Vagina (tissue), 2 donors: ENCODE results near the gene B4GALNT1. TPM values are rescaled to one million over a fixed set of nuclear protein-coding genes. Genes with fewer than 3 reads are reported as not detected.

ENCODE experiments used
- DNase-seq, 2 donors: peaks; one replicate each; pipeline ENCODE4 v3.0.0-alpha.2; 2017; ENCODE audit errors: extremely low spot score in 2 of 2
- H3K27ac ChIP-seq: fragments of 200-600 bp; sonication (generic); one replicate; pipeline ENCODE4 v1.5.1; 2019
- H3K27me3 ChIP-seq: fragments of 200-600 bp; sonication (generic); one replicate; pipeline ENCODE4 v1.5.1; 2019
- H3K36me3 ChIP-seq, 2 donors: fragments of 200-600 bp; sonication (generic); one replicate each; pipeline ENCODE4 v1.5.1; 2017 to 2019
- H3K4me1 ChIP-seq: fragments of 200-600 bp; sonication (generic); one replicate; pipeline ENCODE4 v1.5.1; 2019
- H3K4me3 ChIP-seq, 2 donors: fragments of 200-600 bp; sonication (generic); 1 replicate in 1 of 2; 2 replicates in 1 of 2; pipeline ENCODE4 v1.5.1; 2016 to 2019
- H3K9me3 ChIP-seq: fragments of 200-600 bp; sonication (generic); one replicate; pipeline ENCODE4 v1.5.1; 2019
- CTCF ChIP-seq, 3 experiments: fragments of 450-650 bp in 2 of 3; fragments of 200-600 bp in 1 of 3; sonication (generic) in 1 of 3; IDR thresholded peaks; one replicate each; pipeline ENCODE4 v1.5.1; 2017 to 2019; ENCODE audit warnings: antibody characterized with exemption in 3 of 3, mild to moderate bottlenecking in 2 of 3, moderate library complexity in 2 of 3
- POLR2A ChIP-seq, 2 donors: fragments of 450-650 bp; IDR thresholded peaks; one replicate each; pipeline ENCODE4 v1.6.1; 2017; ENCODE audit warnings: antibody characterized with exemption in 2 of 2, mild to moderate bottlenecking in 2 of 2, moderate library complexity in 2 of 2
- POLR2AphosphoS5 ChIP-seq, 2 donors: sonication (generic); formaldehyde crosslinking; IDR thresholded peaks; one replicate each; pipeline ENCODE4 v1.9.0; 2017; ENCODE audit warnings: antibody characterized with exemption in 2 of 2, mild to moderate bottlenecking in 2 of 2, low read depth in 1 of 2; ENCODE audit not compliant: insufficient read depth in 1 of 2
- intact Hi-C: fragments of 100-400 bp; cut with DNase I; formaldehyde crosslinking; loops from one replicate; pipeline ENCODE4 v1.15.1; 2023
- total RNA-seq: library from RNA; depleted of rRNA; stranded (reverse); fragments of >200 nt; gene quantifications from one replicate; pipeline ENCODE4 v1.2.3, GENCODE V29; 2016

The B4GALNT1 gene
- total RNA-seq, 1 donor from 2014 or later = 7.6 TPM

DNA sequence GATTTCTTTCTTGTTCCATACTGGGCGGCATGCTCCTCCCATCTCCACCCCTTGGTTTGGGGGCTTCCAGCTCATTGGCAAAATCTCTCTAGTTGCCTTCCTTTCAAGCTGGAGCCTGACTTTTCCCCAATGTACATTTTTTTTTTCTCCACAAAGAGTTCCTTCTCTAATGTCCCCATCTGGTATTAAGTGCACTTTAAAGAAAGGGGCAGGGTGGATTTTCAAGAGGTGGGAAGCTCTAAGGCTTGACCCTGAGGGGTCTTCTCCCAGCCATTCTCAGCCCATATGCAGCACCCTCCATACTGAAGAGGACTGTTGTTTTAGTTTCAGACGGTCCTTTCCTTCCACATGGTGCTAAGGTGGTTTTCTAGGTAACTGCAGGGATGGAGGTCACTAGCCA lies 47.8 kb downstream of the B4GALNT1 start:
- no peak overlapping the region for H3K4me3 ChIP-seq
- H3K4me1 ChIP-seq = peaks cover 1% of the 10 kb centered on the region
- H3K27ac ChIP-seq = no peak overlapping the region
- H3K9me3 ChIP-seq = no peaks in the 10 kb centered on the region
- DNase-seq = no peak
- intact Hi-C loops = no loop called here
- no peaks in the 10 kb centered on the region for H3K36me3 ChIP-seq
- no peaks in the 10 kb centered on the region for H3K27me3 ChIP-seq
- TF ChIP-seq POLR2A (IDR thresholded peaks at IDR 0.05) = no peak
- TF ChIP-seq POLR2AphosphoS5 (IDR thresholded peaks at IDR 0.05; ENCODE audit: insufficient read depth in 1 of 2, low read depth in 1 of 2) = no peak
- no peak for TF ChIP-seq CTCF (IDR thresholded peaks at IDR 0.05)

- no peak for TF ChIP-seq CTCF (IDR thresholded peaks at IDR 0.05)
- TF ChIP-seq POLR2AphosphoS5 (IDR thresholded peaks at IDR 0.05; ENCODE audit: insufficient read depth in 1 of 2, low read depth in 1 of 2) = no peak
- no peak for TF ChIP-seq POLR2A (IDR thresholded peaks at IDR 0.05)
- H3K4me1 ChIP-seq = no peaks in the 10 kb centered on the region
- no peak for DNase-seq
- H3K4me3 ChIP-seq = no peak overlapping the region
- no peaks in the 10 kb centered on the region for H3K36me3 ChIP-seq
- no peak overlapping the region for H3K27ac ChIP-seq
- no peaks in the 10 kb centered on the region for H3K27me3 ChIP-seq
- no peaks in the 10 kb centered on the region for H3K9me3 ChIP-seq
- intact Hi-C loops = no loop called here
Observed at GRCh38 chr12:57584690-57585089, 48.3 kb downstream of the B4GALNT1 start.

- intact Hi-C loops = no loop called here
- H3K36me3 ChIP-seq = no peaks in the 10 kb centered on the region
- DNase-seq = no peak
- no peak for TF ChIP-seq CTCF (IDR thresholded peaks at IDR 0.05)
- no peak overlapping the region for H3K4me3 ChIP-seq
- H3K4me1 ChIP-seq = no peaks in the 10 kb centered on the region
- H3K27ac ChIP-seq = no peak overlapping the region
- H3K9me3 ChIP-seq = no peaks in the 10 kb centered on the region
- no peaks in the 10 kb centered on the region for H3K27me3 ChIP-seq
Observed at GRCh38 chr12:57584050-57584449, 49.0 kb downstream of the B4GALNT1 start.

DNA sequence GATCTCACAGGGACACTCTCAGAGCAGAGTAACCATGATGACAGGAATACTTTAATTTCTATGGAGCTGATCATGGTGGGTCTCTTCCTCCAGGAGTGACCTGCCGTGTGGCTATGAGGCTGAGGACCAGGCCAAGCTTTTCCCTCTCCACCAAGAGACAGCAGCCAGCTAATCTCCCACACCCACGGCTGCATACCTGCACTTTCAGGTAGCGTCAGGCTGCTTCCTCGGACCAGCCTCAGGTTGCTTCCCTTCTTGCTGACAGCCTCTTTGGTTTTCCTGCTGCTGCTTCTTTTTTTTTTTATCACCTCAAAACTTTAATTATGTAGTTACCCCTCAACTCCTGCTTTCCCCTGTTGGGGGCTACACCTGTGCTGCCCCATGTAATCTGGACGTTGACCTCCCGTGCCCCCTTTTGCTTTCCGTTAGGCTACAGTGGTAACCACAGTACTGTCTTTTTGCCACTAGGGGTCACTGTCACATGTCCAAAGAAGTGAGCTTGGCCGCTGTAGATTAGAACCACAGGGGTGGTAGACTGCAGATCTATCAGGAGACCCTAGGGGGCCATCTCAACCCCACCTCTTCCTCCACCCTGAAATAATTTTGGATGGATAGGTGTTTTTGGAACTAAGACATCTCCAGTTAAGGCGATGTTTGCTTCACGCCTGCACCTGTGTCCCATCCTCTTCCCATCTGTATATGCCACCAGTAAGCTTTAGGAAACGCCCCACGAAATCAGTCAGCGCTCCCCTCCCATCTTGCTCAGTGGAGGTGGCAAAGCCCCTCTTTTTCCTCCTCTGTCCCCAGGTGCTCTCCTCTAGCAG lies 49.8 kb downstream of the B4GALNT1 start:
- no peaks in the 10 kb centered on the region for H3K27me3 ChIP-seq
- TF ChIP-seq CTCF (IDR thresholded peaks at IDR 0.05) (peak; percentile 93 to 98 (median 95)), POLR2AphosphoS5 (IDR thresholded peaks at IDR 0.05; ENCODE audit: insufficient read depth in 1 of 2, low read depth in 1 of 2) (no peak), POLR2A (IDR thresholded peaks at IDR 0.05) (no peak)
- H3K4me1 ChIP-seq = no peaks in the 10 kb centered on the region
- no peaks in the 10 kb centered on the region for H3K9me3 ChIP-seq
- H3K4me3 ChIP-seq = no peak overlapping the region
- H3K27ac ChIP-seq = no peak overlapping the region
- H3K36me3 ChIP-seq = no peaks in the 10 kb centered on the region
- DNase-seq = no peak
- intact Hi-C loops = loop anchor here (1.0 kb wide), 1 partner anchor 37 kb away; no protein-coding TSS in a partner anchor

- H3K36me3 ChIP-seq = no peaks in the 10 kb centered on the region
- no peaks in the 10 kb centered on the region for H3K4me1 ChIP-seq
- TF ChIP-seq POLR2A (IDR thresholded peaks at IDR 0.05) (no peak), CTCF (IDR thresholded peaks at IDR 0.05) (no peak), POLR2AphosphoS5 (IDR thresholded peaks at IDR 0.05; ENCODE audit: insufficient read depth in 1 of 2, low read depth in 1 of 2) (no peak)
- no peaks in the 10 kb centered on the region for H3K9me3 ChIP-seq
- intact Hi-C loops = no loop called here
- H3K4me3 ChIP-seq = no peak overlapping the region
- no peaks in the 10 kb centered on the region for H3K27me3 ChIP-seq
- no peak for DNase-seq
- H3K27ac ChIP-seq = no peak overlapping the region
Observed at GRCh38 chr12:57582440-57582839, 50.6 kb downstream of the B4GALNT1 start.
